Measurements from ENCODE around the gene ELANE. TPM values are rescaled to one million over a fixed set of nuclear protein-coding genes. Genes with fewer than 3 reads are reported as not detected.

The ELANE gene
- total RNA-seq, 2 experiments from 2014 or later = not detected

DNA sequence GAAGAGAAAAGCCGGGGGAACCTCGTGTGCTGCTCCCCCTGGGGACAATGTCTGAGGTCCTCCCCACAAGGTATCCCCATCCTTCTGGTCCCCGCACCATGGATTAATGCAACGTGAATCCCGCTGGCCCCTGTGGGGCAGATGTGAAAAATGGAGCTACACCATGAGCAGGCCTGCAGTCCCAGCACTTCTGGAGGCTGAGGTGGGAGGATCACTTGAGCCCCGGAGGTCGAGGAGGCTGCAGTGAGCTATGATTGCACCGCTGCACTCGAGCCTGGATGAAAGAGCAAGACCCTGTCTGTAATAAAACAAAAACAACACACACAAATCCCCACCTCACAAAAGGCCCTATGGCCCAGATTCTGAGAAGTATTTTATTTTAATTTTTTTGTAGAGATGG, 6.2 kb downstream of the ELANE start:
- intact Hi-C loops (cut with micrococcal nuclease; ENCODE audit: unreplicated experiment) = no loop called here
- no peaks in the 10 kb centered on the region for H3K9me3 ChIP-seq (ENCODE audit: low read length)
- TF ChIP-seq CTCF (conservative IDR thresholded peaks at IDR 0.05; ENCODE audit: low read length) (no peak), EZH2phosphoT487 (IDR thresholded peaks at IDR 0.05; ENCODE audit: borderline replicate concordance, low read depth, low read length) (no peak)
- no peaks in the 10 kb centered on the region for H3K9me2 ChIP-seq (ENCODE audit: insufficient read depth, low read length)
- H4K20me1 ChIP-seq (ENCODE audit: insufficient read depth, low read length) = no peaks in the 10 kb centered on the region
- H3K4me1 ChIP-seq (ENCODE audit: insufficient read depth, low read length, poor library complexity, severe bottlenecking) = peaks cover 11% of the 10 kb centered on the region
- no peak overlapping the region for H3K4me3 ChIP-seq (ENCODE audit: low read depth, low read length, poor library complexity, severe bottlenecking)
- ChIA-PET POLR2A (no interaction called here), CTCF (ENCODE audit: unreplicated experiment) (no interaction called here)
- H3K79me2 ChIP-seq (ENCODE audit: insufficient read depth, low read depth, low read length) = no peaks in the 10 kb centered on the region
- no TSS peak for BruUV-seq (replicated peaks)
- H3K4me2 ChIP-seq (ENCODE audit: low read length) = no peak overlapping the region
- no peak overlapping the region for H2AFZ ChIP-seq (ENCODE audit: low read length)
- no peak overlapping the region for H3K27ac ChIP-seq (ENCODE audit: low read depth, low read length, poor library complexity, severe bottlenecking)
- H3K36me3 ChIP-seq (ENCODE audit: insufficient read depth, low read length) = no peaks in the 10 kb centered on the region
- DNase-seq (ENCODE audit: low spot score) = no peak

GRCh38 chr19:858868-859843, 7.1 kb downstream of the ELANE start, which contains the start of gene CFD:
CFD (plus strand) TSS chr19:859664; CDS start chr19:859690, 26 bp downstream.
- ChIA-PET CTCF (ENCODE audit: unreplicated experiment) (no interaction called here), POLR2A (no interaction called here)
- Histone ChIP-seq H3K27ac (ENCODE audit: low read depth, low read length, poor library complexity, severe bottlenecking) (no peak within 1 kb of the TSS), H3K36me3 (ENCODE audit: insufficient read depth, low read length) (no peaks in the 10 kb centered on the region), H2AFZ (ENCODE audit: low read length) (no peak within 1 kb of the TSS), H3K9me3 (ENCODE audit: low read length) (no peaks in the 10 kb centered on the region), H3K4me1 (ENCODE audit: insufficient read depth, low read length, poor library complexity, severe bottlenecking) (peaks cover 19% of the 10 kb centered on the region), H3K9me2 (ENCODE audit: insufficient read depth, low read length) (no peaks in the 10 kb centered on the region), H3K4me3 (ENCODE audit: low read depth, low read length, poor library complexity, severe bottlenecking) (peak within 1 kb of the TSS; percentile 44), H3K4me2 (ENCODE audit: low read length) (peak within 1 kb of the TSS; percentile 50; the same call in 1 of the 2 replicates), H3K79me2 (ENCODE audit: insufficient read depth, low read depth, low read length) (no peaks in the 10 kb centered on the region), H4K20me1 (ENCODE audit: insufficient read depth, low read length) (no peaks in the 10 kb centered on the region)
- BruUV-seq (replicated peaks) = no TSS peak
- TF ChIP-seq EZH2phosphoT487 (IDR thresholded peaks at IDR 0.05; ENCODE audit: borderline replicate concordance, low read depth, low read length) = no peak
- TF ChIP-seq CTCF (conservative IDR thresholded peaks at IDR 0.05; ENCODE audit: low read length) = no peak
- intact Hi-C loops (cut with micrococcal nuclease; ENCODE audit: unreplicated experiment) = no loop called here
- DNase-seq (ENCODE audit: low spot score) = no peak

All from OCI-LY7 (cell line).